ENCODE data around the gene SLC2A5. TPM values are rescaled to one million over a fixed set of nuclear protein-coding genes. Genes with fewer than 3 reads are reported as not detected.

The SLC2A5 gene
- total and polyA plus RNA-seq, 7 donors = 1.4 to 9.1 (median 4.9) TPM

DNA sequence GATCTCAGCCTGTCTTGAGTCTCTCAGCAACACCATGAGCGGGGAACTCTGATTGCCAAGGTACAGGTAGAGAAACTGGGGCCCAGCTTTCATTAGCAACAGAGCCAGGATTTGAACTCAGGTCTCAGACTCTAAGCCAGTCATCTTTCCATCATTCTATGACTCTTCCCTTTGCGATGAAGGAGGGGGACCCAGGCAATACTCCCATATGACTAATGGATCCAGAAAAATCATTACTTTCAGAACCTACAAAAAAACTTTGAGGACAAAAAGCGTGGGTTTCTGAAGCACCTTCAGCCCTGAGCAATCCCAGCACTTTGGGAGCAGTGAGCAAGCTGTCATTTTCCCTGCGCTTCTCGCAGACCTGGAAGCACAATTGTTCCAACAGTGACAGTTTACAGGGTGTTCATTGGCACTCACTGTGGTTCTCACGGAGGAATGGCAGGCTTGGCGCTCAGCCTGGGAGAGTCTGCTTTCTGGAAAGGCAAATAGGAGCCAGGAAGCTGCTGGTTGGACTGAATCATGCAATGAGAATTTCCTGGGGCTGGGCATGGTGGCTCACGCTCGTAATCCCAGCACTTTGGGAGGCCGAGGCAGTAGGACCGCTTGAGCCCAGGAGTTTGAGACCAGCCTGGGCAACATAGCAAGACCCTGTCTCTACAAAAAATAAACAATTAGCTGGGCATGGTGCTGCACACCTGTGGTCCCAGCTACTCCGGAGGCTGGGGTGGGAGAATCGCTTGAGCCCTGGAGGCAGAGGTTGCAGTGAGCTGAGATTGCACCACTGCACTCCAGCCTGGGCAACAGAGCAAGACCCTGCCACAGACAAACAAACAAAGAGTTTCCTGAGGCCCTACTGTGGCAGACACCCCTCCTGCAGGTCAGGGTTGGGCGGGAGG lies 83.3 kb downstream of the SLC2A5 start:
- Histone ChIP-seq H3K36me3 (no peaks in the 10 kb centered on the region), H3K9me3 (no peaks in the 10 kb centered on the region), H3K27me3 (no peaks in the 10 kb centered on the region), H3K27ac (peak overlapping the region; percentile 60 to 77 (median 72)), H3K4me1 (peaks cover 0 to 24% (median 19%) of the 10 kb centered on the region in 4 donors), H3K4me3 (no peak overlapping the region)
- peak; percentile 95 for DNase-seq
- TF ChIP-seq POLR2AphosphoS5 (IDR thresholded peaks at IDR 0.05) (peak in 3 of 4 donors; percentile 71 to 85 (median 76)), POLR2A (IDR thresholded peaks at IDR 0.05) (no peak), EP300 (IDR thresholded peaks at IDR 0.05) (peak in 2 of 4 donors; percentile 30 to 62)
- TF ChIP-seq, protein P1, sequence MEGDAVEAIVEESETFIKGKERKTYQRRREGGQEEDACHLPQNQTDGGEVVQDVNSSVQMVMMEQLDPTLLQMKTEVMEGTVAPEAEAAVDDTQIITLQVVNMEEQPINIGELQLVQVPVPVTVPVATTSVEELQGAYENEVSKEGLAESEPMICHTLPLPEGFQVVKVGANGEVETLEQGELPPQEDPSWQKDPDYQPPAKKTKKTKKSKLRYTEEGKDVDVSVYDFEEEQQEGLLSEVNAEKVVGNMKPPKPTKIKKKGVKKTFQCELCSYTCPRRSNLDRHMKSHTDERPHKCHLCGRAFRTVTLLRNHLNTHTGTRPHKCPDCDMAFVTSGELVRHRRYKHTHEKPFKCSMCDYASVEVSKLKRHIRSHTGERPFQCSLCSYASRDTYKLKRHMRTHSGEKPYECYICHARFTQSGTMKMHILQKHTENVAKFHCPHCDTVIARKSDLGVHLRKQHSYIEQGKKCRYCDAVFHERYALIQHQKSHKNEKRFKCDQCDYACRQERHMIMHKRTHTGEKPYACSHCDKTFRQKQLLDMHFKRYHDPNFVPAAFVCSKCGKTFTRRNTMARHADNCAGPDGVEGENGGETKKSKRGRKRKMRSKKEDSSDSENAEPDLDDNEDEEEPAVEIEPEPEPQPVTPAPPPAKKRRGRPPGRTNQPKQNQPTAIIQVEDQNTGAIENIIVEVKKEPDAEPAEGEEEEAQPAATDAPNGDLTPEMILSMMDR (IDR thresholded peaks at IDR 0.05) = no peak
- intact Hi-C loops (cut with DNase I) = loop anchor here (5.0 kb wide), 1 partner anchor 124 kb away; no protein-coding TSS in a partner anchor
- 42 to 69% methylated on average over 14 of the region's 14 CpGs for WGBS, 2 donors

Small RNA genes within 50 kb of the gene (small RNA-seq; reads per million reads assigned to genes)
- 0 reads per million in 3 donors for gene RF00424

Other genes starting within 250 kb of the SLC2A5 start
- 100 to 1,000 TPM; 265 to 324 (median 300) TPM for gene ENO1, start 190.9 kb downstream of the SLC2A5 start, total RNA-seq
- 100 to 1,000 TPM; 344 to 968 (median 364) TPM for gene ENO1, start 190.9 kb downstream of the SLC2A5 start, polyA plus RNA-seq
- not detected for gene CA6, start 123.8 kb downstream of the SLC2A5 start, total RNA-seq
- gene CA6, start 123.8 kb downstream of the SLC2A5 start, polyA plus RNA-seq = under 1 TPM in 1 of 3 donors, not detected in 2; 0.60 TPM
- gene SLC2A7, start 43.2 kb downstream of the SLC2A5 start, total RNA-seq = not detected
- gene SLC2A7, start 43.2 kb downstream of the SLC2A5 start, polyA plus RNA-seq = under 1 TPM in 1 of 3 donors, not detected in 2; 0.06 TPM
- gene GPR157, start 59.5 kb upstream of the SLC2A5 start, total RNA-seq = 1 to 10 TPM; 1.6 to 2.8 (median 1.7) TPM
- gene GPR157, start 59.5 kb upstream of the SLC2A5 start, polyA plus RNA-seq = 1 to 10 TPM in 2 of 3 donors, under 1 TPM in 1; 0.92 to 3.7 (median 1.8) TPM
- gene H6PD, start 165.1 kb upstream of the SLC2A5 start, total RNA-seq = 10 to 100 TPM; 21.6 to 34.3 (median 25.0) TPM
- gene H6PD, start 165.1 kb upstream of the SLC2A5 start, polyA plus RNA-seq = 10 to 100 TPM in 1 of 3 donors, 1 to 10 TPM in 2; 2.8 to 25.9 (median 3.0) TPM
- gene SPSB1, start 223.3 kb upstream of the SLC2A5 start, total RNA-seq = 10 to 100 TPM; 17.4 to 34.3 (median 24.1) TPM
- 10 to 100 TPM; 25.7 to 31.2 (median 26.4) TPM for gene SPSB1, start 223.3 kb upstream of the SLC2A5 start, polyA plus RNA-seq

All from sigmoid colon (tissue), 7 donors.